GM13977 (cell line): ENCODE measurements around the gene ADAMTS12.

Experiments
- DNase-seq: peaks from one replicate; pipeline ENCODE4 v3.0.0; 2012; ENCODE audit warnings: low spot score
- in situ Hi-C: fragments of 300-500 bp; cut with MboI; formaldehyde crosslinking; loops from one replicate; pipeline ENCODE4 v1.12.0; 2022; ENCODE audit warnings: low sequenced_read_pairs, low pct_unique_long_range_greater_than_20kb, mixed read lengths, inconsistent platforms; ENCODE audit not compliant: unreplicated experiment
- TF ChIP-seq, protein P1 (sequence below): IDR thresholded peaks from 2 replicates; pipeline ENCODE4 v1.5.1; 2012; ENCODE audit warnings: mild to moderate bottlenecking, control low read depth; ENCODE audit not compliant: insufficient read depth; ENCODE audit errors: extremely low read depth, missing control alignments

ADAMTS12 gene

DNA sequence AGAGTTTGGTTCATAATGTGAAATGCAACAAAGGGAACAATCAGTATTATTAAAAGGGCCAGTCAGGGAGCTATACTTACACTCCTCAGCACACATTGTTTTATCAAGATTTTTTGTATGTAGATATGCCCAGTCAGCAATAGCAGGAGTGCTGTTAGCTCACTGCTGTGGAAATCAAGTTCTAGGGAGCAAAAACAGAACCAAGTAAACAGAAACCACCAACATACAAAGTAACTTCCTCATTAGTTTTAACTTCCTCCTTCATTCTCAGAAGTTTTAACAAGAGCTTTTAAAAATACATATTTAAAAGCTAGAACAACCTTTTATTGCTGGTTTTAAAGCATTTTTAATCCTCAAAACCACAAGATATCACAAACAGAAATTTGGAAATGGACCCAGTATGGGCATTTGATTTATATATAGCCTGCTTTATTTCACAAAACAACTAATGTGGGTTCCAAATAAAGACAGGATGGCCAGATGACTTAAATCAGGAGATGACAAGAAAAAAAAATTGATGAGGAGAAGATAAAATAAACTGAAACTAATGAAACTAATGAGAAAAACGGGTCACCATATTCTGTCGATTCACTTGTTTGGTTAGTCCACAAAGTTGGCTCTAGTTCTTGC, 178.5 kb downstream of the ADAMTS12 start:
- in situ Hi-C loops, result no loop called here
- TF ChIP-seq, protein P1, sequence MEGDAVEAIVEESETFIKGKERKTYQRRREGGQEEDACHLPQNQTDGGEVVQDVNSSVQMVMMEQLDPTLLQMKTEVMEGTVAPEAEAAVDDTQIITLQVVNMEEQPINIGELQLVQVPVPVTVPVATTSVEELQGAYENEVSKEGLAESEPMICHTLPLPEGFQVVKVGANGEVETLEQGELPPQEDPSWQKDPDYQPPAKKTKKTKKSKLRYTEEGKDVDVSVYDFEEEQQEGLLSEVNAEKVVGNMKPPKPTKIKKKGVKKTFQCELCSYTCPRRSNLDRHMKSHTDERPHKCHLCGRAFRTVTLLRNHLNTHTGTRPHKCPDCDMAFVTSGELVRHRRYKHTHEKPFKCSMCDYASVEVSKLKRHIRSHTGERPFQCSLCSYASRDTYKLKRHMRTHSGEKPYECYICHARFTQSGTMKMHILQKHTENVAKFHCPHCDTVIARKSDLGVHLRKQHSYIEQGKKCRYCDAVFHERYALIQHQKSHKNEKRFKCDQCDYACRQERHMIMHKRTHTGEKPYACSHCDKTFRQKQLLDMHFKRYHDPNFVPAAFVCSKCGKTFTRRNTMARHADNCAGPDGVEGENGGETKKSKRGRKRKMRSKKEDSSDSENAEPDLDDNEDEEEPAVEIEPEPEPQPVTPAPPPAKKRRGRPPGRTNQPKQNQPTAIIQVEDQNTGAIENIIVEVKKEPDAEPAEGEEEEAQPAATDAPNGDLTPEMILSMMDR, result no peak
- DNase-seq, result no peak

DNA sequence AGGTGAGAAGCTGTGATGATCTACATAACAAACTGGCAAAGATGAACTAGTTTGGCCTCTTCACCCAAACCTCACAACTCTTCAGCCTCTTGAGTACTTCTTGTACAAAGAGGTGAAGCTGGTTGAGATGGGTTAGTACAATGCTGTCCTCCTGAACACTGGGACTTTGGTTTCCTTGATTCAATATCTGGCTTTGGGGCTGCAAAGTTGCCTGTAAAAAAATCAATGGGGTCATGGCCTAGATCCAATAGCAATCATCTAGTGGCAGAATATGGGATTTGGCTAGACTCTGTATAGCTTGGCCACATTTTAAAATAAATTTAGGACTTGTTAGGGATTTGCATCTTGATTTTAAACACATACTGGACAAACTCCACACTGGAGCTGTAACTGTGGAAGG, 179.1 kb downstream of the ADAMTS12 start:
- no peak for DNase-seq
- in situ Hi-C loops, result no loop called here
- TF ChIP-seq, protein P1, result no peak

DNA sequence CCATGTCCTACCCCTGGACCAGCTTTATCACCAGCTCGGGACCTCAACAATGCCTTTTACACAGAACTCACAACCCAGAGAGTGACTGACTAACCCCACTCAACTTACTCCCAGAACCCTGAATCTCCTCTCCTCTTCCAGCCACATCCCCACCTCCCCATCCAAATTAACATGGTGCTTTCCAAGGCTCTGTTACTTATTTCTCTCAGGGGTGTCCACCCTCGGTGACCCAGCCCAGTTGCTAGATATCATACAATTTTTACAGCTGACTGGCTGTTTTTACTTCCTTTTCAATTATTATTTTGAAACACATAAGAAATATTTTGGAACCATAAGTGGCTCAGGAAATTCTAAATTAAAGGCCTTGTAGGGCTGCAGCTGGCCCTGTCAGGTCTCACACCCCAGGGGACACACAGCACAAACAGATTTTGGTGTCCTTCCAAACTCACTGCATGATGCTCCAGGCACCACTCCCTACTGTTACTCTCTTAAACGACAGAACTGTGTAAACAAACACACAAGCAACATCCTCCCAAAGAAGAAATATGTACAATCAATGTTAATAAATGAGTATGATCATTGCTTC, 180.6 kb downstream of the ADAMTS12 start:
- in situ Hi-C loops, result no loop called here
- DNase-seq, result no peak
- TF ChIP-seq, protein P1, result no peak

DNA sequence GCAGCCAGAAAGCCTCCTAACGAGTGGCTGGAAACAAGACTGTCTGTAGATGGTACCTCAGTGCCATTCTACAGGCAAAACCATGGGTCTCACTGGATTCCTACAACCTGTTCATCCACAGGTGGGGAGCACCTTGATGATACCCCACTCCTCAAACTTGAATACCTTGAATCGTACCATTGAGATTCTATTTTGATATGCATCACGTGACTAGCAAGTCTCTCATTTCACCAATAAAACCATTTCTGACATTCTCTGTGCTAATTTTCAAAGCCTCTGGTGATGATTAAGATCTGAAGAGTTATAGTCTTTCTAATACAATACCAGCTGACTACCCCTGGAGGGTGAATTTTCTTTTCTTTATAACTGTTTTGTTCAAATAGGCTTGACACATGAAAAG, 188.9 kb downstream of the ADAMTS12 start:
- TF ChIP-seq, protein P1, result no peak
- no peak for DNase-seq
- in situ Hi-C loops, result no loop called here

DNA sequence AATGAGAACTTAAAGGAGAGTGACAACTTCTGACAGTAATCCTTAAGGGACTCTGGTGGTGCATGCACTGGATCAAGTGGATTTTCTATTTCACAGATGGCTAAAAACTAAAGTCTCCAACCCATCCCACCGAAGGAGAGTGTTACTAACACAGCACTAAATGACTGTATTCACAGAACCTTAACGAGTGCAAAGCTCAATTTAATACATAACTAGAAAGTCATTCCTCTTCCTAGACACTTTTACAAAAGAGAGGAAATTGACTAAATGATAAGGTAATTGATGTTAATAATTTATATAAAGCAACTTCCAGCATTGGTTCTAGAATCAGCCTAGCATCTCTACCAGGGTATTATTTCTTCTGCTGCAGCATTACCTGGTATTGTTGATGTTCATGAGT, 189.8 kb downstream of the ADAMTS12 start:
- DNase-seq, result no peak
- TF ChIP-seq, protein P1, result no peak
- in situ Hi-C loops, result no loop called here

DNA sequence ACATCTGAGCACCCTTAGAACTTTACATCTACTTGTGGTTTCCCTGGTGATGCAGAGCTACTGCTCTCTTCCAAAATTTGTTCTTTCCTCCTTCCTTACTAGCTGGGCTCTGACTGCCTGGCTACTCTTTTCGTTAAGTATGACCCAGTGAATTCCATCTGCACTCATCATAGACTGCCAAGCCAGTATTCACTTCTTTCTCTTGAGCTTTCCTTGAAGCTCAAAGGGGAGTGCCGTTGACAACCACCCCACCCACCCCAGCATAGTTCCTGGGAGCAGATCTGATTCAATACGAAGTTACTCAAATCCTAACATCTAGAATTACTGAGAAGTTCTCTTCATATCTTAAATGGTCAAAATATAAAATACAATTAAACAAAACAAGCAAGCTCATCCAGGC, 190.5 kb downstream of the ADAMTS12 start:
- DNase-seq, result no peak
- in situ Hi-C loops, result no loop called here

More for the DNA sequence above, 190.5 kb downstream of the ADAMTS12 start:
- TF ChIP-seq, protein P1, result no peak
